ENCODE measurements around the gene CSRNP2.

DNA sequence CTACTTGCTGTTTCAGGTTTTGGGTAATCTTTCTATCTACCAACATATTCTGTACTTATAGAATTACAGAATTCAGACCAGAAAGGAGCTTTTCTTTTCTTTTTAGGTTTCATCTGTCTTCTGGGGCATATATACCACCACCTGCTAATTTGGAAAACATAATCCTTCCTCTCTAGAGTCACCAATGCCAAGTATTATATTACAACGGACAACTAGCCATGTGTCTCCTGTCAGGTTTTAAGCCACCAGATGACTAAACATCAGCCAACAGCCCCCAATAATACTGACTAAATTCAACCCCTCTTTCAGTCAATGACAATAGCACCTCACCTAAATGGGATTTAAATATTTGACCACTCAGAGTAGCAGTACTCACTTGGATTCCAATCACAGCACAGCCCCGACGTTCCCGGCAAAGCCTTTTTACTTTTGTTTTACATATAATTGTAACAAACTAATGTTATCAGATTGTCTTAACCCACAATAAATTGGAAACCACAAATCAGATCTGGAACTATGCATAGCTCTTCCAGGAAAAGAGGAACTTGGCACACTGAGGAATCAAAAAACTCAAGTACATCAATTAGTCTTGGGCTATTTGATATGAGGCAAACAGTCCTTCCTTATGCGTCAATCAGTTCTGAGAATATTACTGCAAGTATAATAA is 70.7 kb downstream of the CSRNP2 start:
- TF ChIP-seq, protein P1, sequence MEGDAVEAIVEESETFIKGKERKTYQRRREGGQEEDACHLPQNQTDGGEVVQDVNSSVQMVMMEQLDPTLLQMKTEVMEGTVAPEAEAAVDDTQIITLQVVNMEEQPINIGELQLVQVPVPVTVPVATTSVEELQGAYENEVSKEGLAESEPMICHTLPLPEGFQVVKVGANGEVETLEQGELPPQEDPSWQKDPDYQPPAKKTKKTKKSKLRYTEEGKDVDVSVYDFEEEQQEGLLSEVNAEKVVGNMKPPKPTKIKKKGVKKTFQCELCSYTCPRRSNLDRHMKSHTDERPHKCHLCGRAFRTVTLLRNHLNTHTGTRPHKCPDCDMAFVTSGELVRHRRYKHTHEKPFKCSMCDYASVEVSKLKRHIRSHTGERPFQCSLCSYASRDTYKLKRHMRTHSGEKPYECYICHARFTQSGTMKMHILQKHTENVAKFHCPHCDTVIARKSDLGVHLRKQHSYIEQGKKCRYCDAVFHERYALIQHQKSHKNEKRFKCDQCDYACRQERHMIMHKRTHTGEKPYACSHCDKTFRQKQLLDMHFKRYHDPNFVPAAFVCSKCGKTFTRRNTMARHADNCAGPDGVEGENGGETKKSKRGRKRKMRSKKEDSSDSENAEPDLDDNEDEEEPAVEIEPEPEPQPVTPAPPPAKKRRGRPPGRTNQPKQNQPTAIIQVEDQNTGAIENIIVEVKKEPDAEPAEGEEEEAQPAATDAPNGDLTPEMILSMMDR (IDR thresholded peaks at IDR 0.05 in 4 of 5, conservative IDR thresholded peaks at IDR 0.05 in 1 of 5), result no peak
- no peak for TF ChIP-seq POLR2A (IDR thresholded peaks at IDR 0.05)
